ENCODE data around the gene CYP2W1.

CYP2W1 gene

GRCh38 chr7:1027242-1028043, 44.5 kb downstream of the CYP2W1 start:
- peaks cover 36% of the 10 kb centered on the region for H3K79me2 ChIP-seq (ENCODE audit: low read length)
- no peak overlapping the region for H3K27ac ChIP-seq (ENCODE audit: low read length)
- peaks cover 24% of the 10 kb centered on the region for H3K4me1 ChIP-seq (ENCODE audit: low read length)
- no peak overlapping the region for H2AFZ ChIP-seq (ENCODE audit: low read length)
- DNase-seq: no peak
- peak overlapping the region; percentile 81 for H3K4me2 ChIP-seq (ENCODE audit: low read depth, low read length)
- no peaks in the 10 kb centered on the region for H3K27me3 ChIP-seq (replicated peaks; ENCODE audit: insufficient read depth, low read length)
- no peaks in the 10 kb centered on the region for H3K9me2 ChIP-seq (replicated peaks; ENCODE audit: insufficient read depth, low read length)
- no peaks in the 10 kb centered on the region for H3K9me3 ChIP-seq (replicated peaks; ENCODE audit: insufficient read depth, low read length)
- H4K20me1 ChIP-seq (ENCODE audit: insufficient read depth, low read length): no peaks in the 10 kb centered on the region
- TF ChIP-seq EZH2 (optimal IDR thresholded peaks at IDR 0.05; ENCODE audit: low read depth, low read length) (no peak), CTCF (IDR thresholded peaks at IDR 0.05; ENCODE audit: low read length) (no peak), EZH2phosphoT487 (IDR thresholded peaks at IDR 0.05; ENCODE audit: low read length) (no peak)
- H3F3A ChIP-seq (ENCODE audit: insufficient read depth, low read length): peaks cover 20% of the 10 kb centered on the region
- no peaks in the 10 kb centered on the region; the same call in 1 of the 2 replicates for H3K36me3 ChIP-seq (replicated peaks; ENCODE audit: insufficient read depth, low read length)
- peak overlapping the region; percentile 76; the same call in 1 of the 2 replicates for H3K9ac ChIP-seq (ENCODE audit: low read length)
- peak overlapping the region; percentile 58 for H3K4me3 ChIP-seq (ENCODE audit: low read length)

GRCh38 chr7:1028044-1028770, 45.2 kb downstream of the CYP2W1 start:
- H3K27ac ChIP-seq (ENCODE audit: low read length): peak overlapping the region; percentile 53; the same call in 1 of the 2 replicates
- no peaks in the 10 kb centered on the region; the same call in 1 of the 2 replicates for H3K36me3 ChIP-seq (replicated peaks; ENCODE audit: insufficient read depth, low read length)
- peak overlapping the region; percentile 30; the same call in 1 of the 2 replicates for H2AFZ ChIP-seq (ENCODE audit: low read length)
- no peaks in the 10 kb centered on the region for H3K9me2 ChIP-seq (replicated peaks; ENCODE audit: insufficient read depth, low read length)
- H3K4me2 ChIP-seq (ENCODE audit: low read depth, low read length): peak overlapping the region; percentile 81; the same call in 1 of the 2 replicates
- peaks cover 22% of the 10 kb centered on the region for H3K4me1 ChIP-seq (ENCODE audit: low read length)
- H3K79me2 ChIP-seq (ENCODE audit: low read length): peaks cover 29% of the 10 kb centered on the region
- H3K4me3 ChIP-seq (ENCODE audit: low read length): peak overlapping the region; percentile 58
- H3K9ac ChIP-seq (ENCODE audit: low read length): peak overlapping the region; percentile 76
- DNase-seq: peak; percentile 88
- no peaks in the 10 kb centered on the region for H4K20me1 ChIP-seq (ENCODE audit: insufficient read depth, low read length)
- peaks cover 20% of the 10 kb centered on the region for H3F3A ChIP-seq (ENCODE audit: insufficient read depth, low read length)
- no peaks in the 10 kb centered on the region for H3K9me3 ChIP-seq (replicated peaks; ENCODE audit: insufficient read depth, low read length)
- no peaks in the 10 kb centered on the region for H3K27me3 ChIP-seq (replicated peaks; ENCODE audit: insufficient read depth, low read length)
- no peak for TF ChIP-seq EZH2phosphoT487 (IDR thresholded peaks at IDR 0.05; ENCODE audit: low read length)
- no peak for TF ChIP-seq EZH2 (optimal IDR thresholded peaks at IDR 0.05; ENCODE audit: low read depth, low read length)
- TF ChIP-seq CTCF (IDR thresholded peaks at IDR 0.05; ENCODE audit: low read length): no peak

- peak overlapping the region; percentile 30; the same call in 1 of the 2 replicates for H2AFZ ChIP-seq (ENCODE audit: low read length)
These were observed 46.0 kb downstream of the CYP2W1 start for GRCh38 chr7:1028775-1029636.

More at GRCh38 chr7:1028775-1029636, 46.0 kb downstream of the CYP2W1 start:
- Histone ChIP-seq H3F3A (ENCODE audit: insufficient read depth, low read length) (peaks cover 15% of the 10 kb centered on the region), H3K9ac (ENCODE audit: low read length) (peak overlapping the region; percentile 76), H3K36me3 (replicated peaks; ENCODE audit: insufficient read depth, low read length) (no peaks in the 10 kb centered on the region; the same call in 1 of the 2 replicates), H4K20me1 (ENCODE audit: insufficient read depth, low read length) (no peaks in the 10 kb centered on the region), H3K4me3 (ENCODE audit: low read length) (peak overlapping the region; percentile 58), H3K4me1 (ENCODE audit: low read length) (peaks cover 14% of the 10 kb centered on the region), H3K27me3 (replicated peaks; ENCODE audit: insufficient read depth, low read length) (no peaks in the 10 kb centered on the region), H3K9me3 (replicated peaks; ENCODE audit: insufficient read depth, low read length) (no peaks in the 10 kb centered on the region), H3K4me2 (ENCODE audit: low read depth, low read length) (peak overlapping the region; percentile 38; the same call in 1 of the 2 replicates), H3K9me2 (replicated peaks; ENCODE audit: insufficient read depth, low read length) (no peaks in the 10 kb centered on the region), H3K79me2 (ENCODE audit: low read length) (peaks cover 22% of the 10 kb centered on the region), H3K27ac (ENCODE audit: low read length) (peak overlapping the region; percentile 53; the same call in 1 of the 2 replicates)
- DNase-seq: peak; percentile 68
- TF ChIP-seq EZH2 (optimal IDR thresholded peaks at IDR 0.05; ENCODE audit: low read depth, low read length): no peak
